RWPE2 (cell line): ENCODE results near the gene PALMD.

Source experiments
- ATAC-seq: fragments of 200-7000 bp; cut with Tn5 transposase; 3 replicates; pipeline ENCODE4 v1.9.1; 2021; ENCODE audit warnings: low read depth
- DNase-seq: peaks from one replicate; pipeline ENCODE4 v3.0.0-alpha.2; 2020; ENCODE audit warnings: low spot score
- H3K27ac ChIP-seq: fragments of 450-650 bp; 2 replicates; pipeline ENCODE4 v1.5.1; 2017; ENCODE audit warnings: mild to moderate bottlenecking; ENCODE audit not compliant: poor library complexity, severe bottlenecking
- H3K27me3 ChIP-seq: fragments of 250-450 bp; sonication (Bioruptor Pico); 2 replicates; pipeline ENCODE4 v1.5.1; 2021; ENCODE audit warnings: mild to moderate bottlenecking, moderate library complexity; ENCODE audit not compliant: insufficient read depth, poor library complexity, severe bottlenecking
- H3K36me3 ChIP-seq: fragments of 250-450 bp; sonication (Bioruptor Pico); 2 replicates; pipeline ENCODE4 v1.5.1; 2020; ENCODE audit warnings: low read depth, mild to moderate bottlenecking, moderate library complexity
- H3K4me1 ChIP-seq: fragments of 250-450 bp; sonication (Bioruptor Pico); 2 replicates; pipeline ENCODE4 v1.5.1; 2021; ENCODE audit warnings: mild to moderate bottlenecking, moderate library complexity; ENCODE audit not compliant: insufficient read depth, poor library complexity, severe bottlenecking
- H3K4me3 ChIP-seq: fragments of 250-450 bp; sonication (Bioruptor Pico); 2 replicates; pipeline ENCODE4 v1.5.1; 2021; ENCODE audit warnings: mild to moderate bottlenecking, moderate library complexity; ENCODE audit not compliant: severe bottlenecking
- H3K9me3 ChIP-seq: fragments of 250-450 bp; sonication (Bioruptor Pico); 2 replicates; pipeline ENCODE4 v1.5.1; 2021; ENCODE audit warnings: mild to moderate bottlenecking, moderate library complexity; ENCODE audit not compliant: severe bottlenecking
- CTCF ChIP-seq: fragments of 450-650 bp; IDR thresholded peaks from one replicate; pipeline ENCODE4 v1.5.1; 2017; ENCODE audit warnings: mild to moderate bottlenecking, moderate library complexity; ENCODE audit not compliant: poor library complexity, severe bottlenecking

Gene PALMD

GRCh38 chr1:99704356-99704816 is 58.5 kb downstream of the PALMD start:
- no peak for DNase-seq
- Histone ChIP-seq H3K4me3 (no peak overlapping the region), H3K27me3 (no peaks in the 10 kb centered on the region), H3K36me3 (no peaks in the 10 kb centered on the region; the same call in 1 of the 2 replicates), H3K4me1 (no peaks in the 10 kb centered on the region), H3K9me3 (no peaks in the 10 kb centered on the region), H3K27ac (no peak overlapping the region)
- no peak for TF ChIP-seq CTCF
- ATAC-seq: no peak

DNA sequence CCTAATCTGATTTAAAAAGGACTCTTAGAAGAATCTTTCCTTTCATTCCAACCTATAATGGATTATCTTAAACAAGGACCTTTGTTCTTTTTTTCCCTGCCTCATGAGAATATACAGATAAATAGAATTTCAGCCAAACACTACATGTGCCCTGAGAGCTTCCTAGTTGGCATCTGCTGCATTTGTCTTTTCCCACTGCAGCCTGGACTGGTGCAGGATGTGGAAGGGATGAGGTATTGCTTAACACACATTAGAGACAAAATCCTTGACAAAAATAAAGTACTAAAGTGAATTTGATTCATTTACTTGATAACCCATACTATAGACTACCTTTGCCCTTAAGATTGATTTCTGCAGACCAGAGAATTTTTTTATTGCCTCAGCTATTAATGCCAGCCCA is 59.5 kb downstream of the PALMD start:
- Histone ChIP-seq H3K27ac (no peak overlapping the region), H3K4me3 (no peak overlapping the region), H3K36me3 (no peaks in the 10 kb centered on the region; the same call in 1 of the 2 replicates), H3K4me1 (no peaks in the 10 kb centered on the region), H3K27me3 (no peaks in the 10 kb centered on the region), H3K9me3 (no peaks in the 10 kb centered on the region)
- DNase-seq: no peak
- TF ChIP-seq CTCF: no peak
- ATAC-seq: no peak

GRCh38 chr1:99707535-99708142 is 61.7 kb downstream of the PALMD start:
- no peaks in the 10 kb centered on the region; the same call in 1 of the 2 replicates for H3K36me3 ChIP-seq
- no peak overlapping the region for H3K27ac ChIP-seq
- H3K27me3 ChIP-seq: no peaks in the 10 kb centered on the region
- H3K9me3 ChIP-seq: no peaks in the 10 kb centered on the region
- no peaks in the 10 kb centered on the region for H3K4me1 ChIP-seq
- ATAC-seq: peak; percentile 60; the same call in 2 of the 3 replicates
- no peak for DNase-seq
- H3K4me3 ChIP-seq: no peak overlapping the region
- TF ChIP-seq CTCF: peak; percentile 92

GRCh38 chr1:99710994-99711393 is 65.1 kb downstream of the PALMD start:
- no peak for DNase-seq
- no peaks in the 10 kb centered on the region for H3K4me1 ChIP-seq
- no peaks in the 10 kb centered on the region; the same call in 1 of the 2 replicates for H3K36me3 ChIP-seq

More at GRCh38 chr1:99710994-99711393, 65.1 kb downstream of the PALMD start:
- H3K9me3 ChIP-seq: no peaks in the 10 kb centered on the region
- ATAC-seq: no peak
- no peak overlapping the region for H3K4me3 ChIP-seq
- no peak overlapping the region for H3K27ac ChIP-seq
- H3K27me3 ChIP-seq: no peaks in the 10 kb centered on the region
- no peak for TF ChIP-seq CTCF
